ENCODE results near the gene RPS15. TPM values are rescaled to one million over a fixed set of nuclear protein-coding genes. Genes with fewer than 3 reads are reported as not detected.

RPS15 gene
- total RNA-seq, 1 experiment from 2014 or later: 1,862 TPM

DNA sequence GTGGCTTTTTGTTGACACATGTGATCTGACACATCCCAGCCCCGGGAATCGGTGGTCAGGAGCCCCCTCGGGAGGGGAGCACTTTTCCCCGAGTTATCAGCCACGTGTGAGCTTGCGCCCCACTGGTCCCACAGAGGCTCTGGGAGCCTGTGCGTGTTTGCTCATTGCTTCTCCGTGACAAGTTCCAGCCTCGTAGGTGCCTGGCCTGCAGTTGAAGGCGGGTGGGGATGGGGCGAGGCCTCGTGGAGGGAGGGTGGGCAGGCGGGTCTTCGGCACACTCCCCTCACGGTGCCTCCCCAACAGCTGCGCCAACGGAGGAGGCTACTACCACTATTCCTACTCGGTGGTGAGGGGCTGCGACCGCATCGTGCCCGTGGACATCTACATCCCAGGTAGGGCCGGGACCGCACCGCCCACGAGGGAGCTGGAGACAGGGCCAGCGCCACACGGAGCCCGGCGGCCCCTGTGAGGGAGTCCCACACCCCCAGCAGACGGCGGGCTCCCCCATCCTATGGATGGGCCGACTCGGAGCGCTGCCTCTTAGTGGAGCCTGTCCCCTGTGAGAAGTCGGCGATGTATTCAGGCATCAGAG is 45.2 kb upstream of the RPS15 start:
- ChIA-PET CTCF (no interaction called here), POLR2A (no interaction called here)

More for the DNA sequence above, 45.2 kb upstream of the RPS15 start:
- H3K9me2 ChIP-seq (ENCODE audit: insufficient read depth): no peaks in the 10 kb centered on the region
- no peak overlapping the region for H3K4me2 ChIP-seq (ENCODE audit: low read length)
- H3K9me3 ChIP-seq (ENCODE audit: control insufficient read depth in 1 of 2, insufficient read depth in 1 of 2, low read depth in 1 of 2, low read length in 2 of 2): no peaks in the 10 kb centered on the region
- TF ChIP-seq, protein P1, sequence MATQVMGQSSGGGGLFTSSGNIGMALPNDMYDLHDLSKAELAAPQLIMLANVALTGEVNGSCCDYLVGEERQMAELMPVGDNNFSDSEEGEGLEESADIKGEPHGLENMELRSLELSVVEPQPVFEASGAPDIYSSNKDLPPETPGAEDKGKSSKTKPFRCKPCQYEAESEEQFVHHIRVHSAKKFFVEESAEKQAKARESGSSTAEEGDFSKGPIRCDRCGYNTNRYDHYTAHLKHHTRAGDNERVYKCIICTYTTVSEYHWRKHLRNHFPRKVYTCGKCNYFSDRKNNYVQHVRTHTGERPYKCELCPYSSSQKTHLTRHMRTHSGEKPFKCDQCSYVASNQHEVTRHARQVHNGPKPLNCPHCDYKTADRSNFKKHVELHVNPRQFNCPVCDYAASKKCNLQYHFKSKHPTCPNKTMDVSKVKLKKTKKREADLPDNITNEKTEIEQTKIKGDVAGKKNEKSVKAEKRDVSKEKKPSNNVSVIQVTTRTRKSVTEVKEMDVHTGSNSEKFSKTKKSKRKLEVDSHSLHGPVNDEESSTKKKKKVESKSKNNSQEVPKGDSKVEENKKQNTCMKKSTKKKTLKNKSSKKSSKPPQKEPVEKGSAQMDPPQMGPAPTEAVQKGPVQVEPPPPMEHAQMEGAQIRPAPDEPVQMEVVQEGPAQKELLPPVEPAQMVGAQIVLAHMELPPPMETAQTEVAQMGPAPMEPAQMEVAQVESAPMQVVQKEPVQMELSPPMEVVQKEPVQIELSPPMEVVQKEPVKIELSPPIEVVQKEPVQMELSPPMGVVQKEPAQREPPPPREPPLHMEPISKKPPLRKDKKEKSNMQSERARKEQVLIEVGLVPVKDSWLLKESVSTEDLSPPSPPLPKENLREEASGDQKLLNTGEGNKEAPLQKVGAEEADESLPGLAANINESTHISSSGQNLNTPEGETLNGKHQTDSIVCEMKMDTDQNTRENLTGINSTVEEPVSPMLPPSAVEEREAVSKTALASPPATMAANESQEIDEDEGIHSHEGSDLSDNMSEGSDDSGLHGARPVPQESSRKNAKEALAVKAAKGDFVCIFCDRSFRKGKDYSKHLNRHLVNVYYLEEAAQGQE (IDR thresholded peaks at IDR 0.05; ENCODE audit: low read depth): no peak
- TF ChIP-seq ZFX (IDR thresholded peaks at IDR 0.05) (no peak), CBX3 (IDR thresholded peaks at IDR 0.05; ENCODE audit: low read depth) (no peak), SRF (IDR thresholded peaks at IDR 0.05; ENCODE audit: low read depth) (no peak)
- TF ChIP-seq, protein P2, sequence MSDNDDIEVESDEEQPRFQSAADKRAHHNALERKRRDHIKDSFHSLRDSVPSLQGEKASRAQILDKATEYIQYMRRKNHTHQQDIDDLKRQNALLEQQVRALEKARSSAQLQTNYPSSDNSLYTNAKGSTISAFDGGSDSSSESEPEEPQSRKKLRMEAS (IDR thresholded peaks at IDR 0.05): no peak
- H3K27me3 ChIP-seq (ENCODE audit: insufficient read depth, low read length): no peaks in the 10 kb centered on the region
- ATAC-seq: no peak
- H3K79me2 ChIP-seq (ENCODE audit: insufficient read depth, low read length): no peaks in the 10 kb centered on the region
- H3K36me3 ChIP-seq (ENCODE audit: control insufficient read depth in 1 of 2, insufficient read depth in 2 of 2, low read length in 2 of 2): peaks cover 2 to 14% of the 10 kb centered on the region in 2 experiments; a peak in 3 of 4 replicates
- BruUV-seq (replicated peaks): no TSS peak
- no peak overlapping the region for H3K27ac ChIP-seq (ENCODE audit: low read depth, low read length)
- H3K9ac ChIP-seq (ENCODE audit: low read length): no peak overlapping the region
- no peak overlapping the region for H2AFZ ChIP-seq (ENCODE audit: low read depth, low read length, poor library complexity, severe bottlenecking)
- intact Hi-C loops (cut with micrococcal nuclease): no loop called here
- no peak overlapping the region for H3K4me3 ChIP-seq (replicated peaks in 1 of 2; ENCODE audit: low read depth in 1 of 2, low read length in 2 of 2)
- H4K20me1 ChIP-seq (ENCODE audit: insufficient read depth): no peaks in the 10 kb centered on the region
- DNase-seq (ENCODE audit: low read depth, low spot score): no peak
- peaks cover 2 to 18% of the 10 kb centered on the region in 2 experiments; a peak in 2 of 4 replicates for H3K4me1 ChIP-seq (ENCODE audit: control insufficient read depth in 1 of 2, insufficient read depth in 2 of 2, low read length in 2 of 2)
- RAD21 ChIA-PET (ENCODE audit: low non-redundant PET in 1 of 2, low total read pairs in 2 of 2, uncharacterized antibody in 2 of 2, unreplicated experiment in 2 of 2): no interaction called here
